OCI-LY3 (cell line): Measurements from ENCODE around the gene TRAPPC14.

Experiments used
- EZH2phosphoT487 ChIP-seq: fragments of 200-600 bp; shearing (Covaris generic); IDR thresholded peaks from 2 replicates; pipeline ENCODE4 v1.6.1; 2018; ENCODE audit warnings: antibody characterized with exemption, mixed run types, low read depth
- TF ChIP-seq, protein P1 (sequence below): fragments of 200-600, 300-600 bp; sonication (generic); IDR thresholded peaks from 2 replicates; pipeline ENCODE4 v1.5.1; 2014; ENCODE audit warnings: antibody characterized with exemption, low read length, low read depth

DNA sequence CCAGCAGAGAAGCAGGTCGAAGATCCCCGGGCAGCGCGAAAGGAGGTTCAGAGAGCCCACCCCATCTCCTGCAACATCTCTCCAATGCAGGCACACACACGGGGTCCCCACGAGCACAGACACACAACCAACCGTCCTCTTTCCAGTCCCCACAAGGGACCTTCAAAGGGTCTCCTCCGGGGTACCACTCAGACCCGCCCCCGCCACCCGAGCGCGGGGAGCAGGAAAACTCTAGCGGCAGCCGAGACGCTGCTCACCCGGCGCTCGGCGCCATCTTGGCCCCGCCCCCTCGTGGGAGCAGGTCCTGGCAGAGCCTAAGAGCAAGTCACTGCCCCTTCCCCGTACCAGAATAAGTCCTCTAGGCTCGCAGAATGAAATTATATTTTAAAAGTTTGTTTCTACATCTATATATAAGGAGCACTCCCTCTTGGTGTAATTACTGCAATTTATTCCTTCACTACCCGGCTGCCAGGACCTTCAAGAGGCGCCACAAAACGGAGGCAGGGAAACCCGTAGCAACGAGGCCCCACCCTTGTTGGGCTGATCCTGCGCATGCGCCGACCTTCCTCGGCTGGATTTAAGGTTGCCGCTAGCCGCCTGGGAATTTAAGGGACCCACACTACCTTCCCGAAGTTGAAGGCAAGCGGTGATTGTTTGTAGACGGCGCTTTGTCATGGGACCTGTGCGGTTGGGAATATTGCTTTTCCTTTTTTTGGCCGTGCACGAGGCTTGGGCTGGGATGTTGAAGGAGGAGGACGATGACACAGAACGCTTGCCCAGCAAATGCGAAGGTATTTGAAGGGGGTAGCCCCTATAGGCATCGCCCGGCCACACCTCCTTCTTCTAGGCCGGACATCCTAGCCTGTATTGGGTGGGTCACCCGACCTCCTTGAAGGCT lies 39.2 kb downstream of the TRAPPC14 start, which contains the start of the genes CNPY4 and TAF6:
- TF ChIP-seq, protein P1, sequence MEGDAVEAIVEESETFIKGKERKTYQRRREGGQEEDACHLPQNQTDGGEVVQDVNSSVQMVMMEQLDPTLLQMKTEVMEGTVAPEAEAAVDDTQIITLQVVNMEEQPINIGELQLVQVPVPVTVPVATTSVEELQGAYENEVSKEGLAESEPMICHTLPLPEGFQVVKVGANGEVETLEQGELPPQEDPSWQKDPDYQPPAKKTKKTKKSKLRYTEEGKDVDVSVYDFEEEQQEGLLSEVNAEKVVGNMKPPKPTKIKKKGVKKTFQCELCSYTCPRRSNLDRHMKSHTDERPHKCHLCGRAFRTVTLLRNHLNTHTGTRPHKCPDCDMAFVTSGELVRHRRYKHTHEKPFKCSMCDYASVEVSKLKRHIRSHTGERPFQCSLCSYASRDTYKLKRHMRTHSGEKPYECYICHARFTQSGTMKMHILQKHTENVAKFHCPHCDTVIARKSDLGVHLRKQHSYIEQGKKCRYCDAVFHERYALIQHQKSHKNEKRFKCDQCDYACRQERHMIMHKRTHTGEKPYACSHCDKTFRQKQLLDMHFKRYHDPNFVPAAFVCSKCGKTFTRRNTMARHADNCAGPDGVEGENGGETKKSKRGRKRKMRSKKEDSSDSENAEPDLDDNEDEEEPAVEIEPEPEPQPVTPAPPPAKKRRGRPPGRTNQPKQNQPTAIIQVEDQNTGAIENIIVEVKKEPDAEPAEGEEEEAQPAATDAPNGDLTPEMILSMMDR = no peak
- no peak for TF ChIP-seq EZH2phosphoT487
